Epithelial cell of proximal tubule (primary cell): ENCODE measurements around the gene SPRY2. TPM values are rescaled to one million over a fixed set of nuclear protein-coding genes. Genes with fewer than 3 reads are reported as not detected.

Experiments used
- DNase-seq: peaks from one replicate; pipeline ENCODE4 v3.0.0-alpha.2; 2011; ENCODE audit warnings: low read depth
- H3K4me3 ChIP-seq: 2 replicates; pipeline ENCODE4 v1.5.1; 2011; ENCODE audit warnings: low read depth, mild to moderate bottlenecking, low read length
- total RNA-seq: library from RNA; depleted of rRNA; stranded (reverse); fragments of >200 nt; gene quantifications from 2 replicates; pipeline ENCODE4 v1.2.3, GENCODE V29; 2015
- TF ChIP-seq, protein P1 (sequence below): conservative IDR thresholded peaks from 2 replicates; pipeline ENCODE4 v1.5.1; 2012; ENCODE audit warnings: low read depth, mild to moderate bottlenecking, low read length

The SPRY2 gene
- total RNA-seq, 1 donor from 2014 or later = 25.8 TPM

- DNase-seq = no peak
- no peak overlapping the region for H3K4me3 ChIP-seq
- TF ChIP-seq, protein P1, sequence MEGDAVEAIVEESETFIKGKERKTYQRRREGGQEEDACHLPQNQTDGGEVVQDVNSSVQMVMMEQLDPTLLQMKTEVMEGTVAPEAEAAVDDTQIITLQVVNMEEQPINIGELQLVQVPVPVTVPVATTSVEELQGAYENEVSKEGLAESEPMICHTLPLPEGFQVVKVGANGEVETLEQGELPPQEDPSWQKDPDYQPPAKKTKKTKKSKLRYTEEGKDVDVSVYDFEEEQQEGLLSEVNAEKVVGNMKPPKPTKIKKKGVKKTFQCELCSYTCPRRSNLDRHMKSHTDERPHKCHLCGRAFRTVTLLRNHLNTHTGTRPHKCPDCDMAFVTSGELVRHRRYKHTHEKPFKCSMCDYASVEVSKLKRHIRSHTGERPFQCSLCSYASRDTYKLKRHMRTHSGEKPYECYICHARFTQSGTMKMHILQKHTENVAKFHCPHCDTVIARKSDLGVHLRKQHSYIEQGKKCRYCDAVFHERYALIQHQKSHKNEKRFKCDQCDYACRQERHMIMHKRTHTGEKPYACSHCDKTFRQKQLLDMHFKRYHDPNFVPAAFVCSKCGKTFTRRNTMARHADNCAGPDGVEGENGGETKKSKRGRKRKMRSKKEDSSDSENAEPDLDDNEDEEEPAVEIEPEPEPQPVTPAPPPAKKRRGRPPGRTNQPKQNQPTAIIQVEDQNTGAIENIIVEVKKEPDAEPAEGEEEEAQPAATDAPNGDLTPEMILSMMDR = no peak
Measured at GRCh38 chr13:80312967-80313366, 28.0 kb downstream of the SPRY2 start.

- TF ChIP-seq, protein P1 = no peak
- DNase-seq = no peak
- no peak overlapping the region for H3K4me3 ChIP-seq
Measured at GRCh38 chr13:80312012-80312704, 28.8 kb downstream of the SPRY2 start.

DNA sequence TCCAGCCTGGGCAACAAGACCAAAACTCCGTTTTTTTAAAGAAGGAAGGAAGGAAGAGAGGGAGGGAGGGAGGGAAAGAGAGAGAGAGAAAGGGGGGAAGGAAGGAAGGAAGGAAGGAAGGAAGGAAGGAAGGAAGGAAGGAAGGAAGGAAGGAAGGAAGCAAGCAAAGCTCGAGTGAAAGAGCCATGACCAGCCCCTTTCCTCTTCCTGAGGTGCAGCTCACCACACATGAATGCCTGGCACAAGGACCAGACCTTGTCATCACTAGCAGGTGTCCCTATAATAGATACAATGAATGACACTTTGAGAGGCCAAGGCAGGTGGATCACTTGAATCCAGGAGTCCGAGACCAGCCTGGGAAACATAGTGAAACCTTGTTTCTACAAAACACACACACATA is 31.0 kb downstream of the SPRY2 start:
- no peak for DNase-seq
- TF ChIP-seq, protein P1 = no peak
- H3K4me3 ChIP-seq = no peak overlapping the region

DNA sequence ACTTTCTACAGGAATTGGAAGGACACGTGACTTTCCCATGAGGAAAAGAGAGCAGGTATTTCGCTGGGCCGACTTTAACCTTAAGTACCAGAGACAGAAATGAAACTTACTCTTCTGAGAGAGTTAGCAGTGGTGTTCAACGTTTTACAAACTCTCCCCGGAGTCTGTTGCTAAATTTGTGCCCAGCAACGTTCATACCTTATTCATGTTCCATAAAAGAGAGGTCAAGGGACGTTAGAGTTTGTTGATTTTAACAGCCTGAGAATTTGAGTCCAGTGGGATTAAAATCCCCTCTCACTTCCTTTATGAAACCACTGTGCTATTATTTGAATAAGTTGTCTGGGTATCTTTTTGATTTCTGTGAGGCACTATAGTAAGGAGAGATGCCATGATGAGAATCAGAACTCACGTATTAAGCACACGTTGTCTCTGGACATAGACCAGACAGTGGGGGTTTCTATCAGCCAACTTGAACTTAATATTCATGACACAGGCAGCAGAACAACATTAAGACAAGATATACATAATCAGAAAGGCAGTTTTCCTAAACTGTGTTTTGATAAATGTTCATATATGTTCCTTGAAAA is 33.4 kb downstream of the SPRY2 start:
- no peak overlapping the region for H3K4me3 ChIP-seq
- no peak for DNase-seq
- TF ChIP-seq, protein P1 = no peak

DNA sequence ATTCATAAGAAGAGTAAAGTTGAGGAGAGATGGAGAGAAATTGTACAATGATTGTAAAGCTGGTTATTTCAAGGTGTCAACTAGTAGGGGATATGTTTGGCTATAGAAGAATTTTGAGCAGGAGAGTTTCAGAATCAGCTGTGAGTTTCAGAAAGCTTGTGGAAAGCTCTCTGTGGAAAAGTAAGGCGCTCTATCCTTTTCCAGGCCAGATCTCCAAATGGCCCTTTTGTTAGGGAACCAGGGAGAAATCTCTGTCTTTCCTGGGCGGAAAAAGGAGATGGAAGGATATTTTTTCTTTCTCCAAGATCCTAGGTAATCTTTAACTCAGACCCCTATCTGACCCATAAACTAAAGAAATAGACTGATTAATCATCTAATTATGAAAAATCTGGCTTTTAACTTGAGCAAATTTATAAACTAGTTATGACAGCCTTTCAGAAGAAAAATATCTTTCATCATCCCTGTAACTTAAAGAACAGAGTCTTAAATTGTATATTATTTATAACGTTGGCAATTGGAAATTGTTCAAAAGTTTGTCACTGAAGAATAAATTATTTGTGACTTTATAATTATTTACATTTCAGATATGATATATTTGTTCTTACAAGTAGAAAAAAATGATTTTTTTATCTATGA is 34.5 kb downstream of the SPRY2 start:
- H3K4me3 ChIP-seq = no peak overlapping the region
- TF ChIP-seq, protein P1 = no peak
- DNase-seq = no peak

DNA sequence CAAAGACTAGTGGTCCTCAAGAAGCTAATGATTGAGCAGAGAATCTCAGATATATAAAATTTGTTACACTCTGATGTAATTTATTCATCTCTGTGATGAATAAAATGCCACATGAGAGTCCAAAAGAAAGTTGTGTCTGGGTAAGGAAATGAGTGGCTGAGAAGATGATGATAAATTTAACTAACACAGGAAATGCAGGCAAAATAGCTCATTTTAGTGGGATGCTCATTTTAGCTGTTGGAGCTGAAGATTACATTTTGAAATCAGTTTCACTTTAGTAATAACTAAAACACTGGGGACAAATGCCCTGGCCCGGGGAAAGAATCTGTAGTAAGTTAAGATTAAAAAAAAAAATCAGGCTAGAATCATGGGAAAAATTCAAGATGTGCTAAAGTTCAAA is 35.2 kb downstream of the SPRY2 start:
- H3K4me3 ChIP-seq = no peak overlapping the region
- no peak for DNase-seq
- TF ChIP-seq, protein P1 = no peak
